Rectal smooth muscle tissue (tissue), 1 donor: ENCODE data around the gene IFI30.

Experiments used
- H3K27ac ChIP-seq: one replicate; pipeline ENCODE4 v1.7.0; 2013; ENCODE audit warnings: low read depth, low read length, inconsistent platforms
- H3K27me3 ChIP-seq: one replicate; pipeline ENCODE4 v1.7.0; 2013; ENCODE audit warnings: low read length; ENCODE audit not compliant: control insufficient read depth, insufficient read depth
- H3K36me3 ChIP-seq: one replicate; pipeline ENCODE4 v1.7.0; 2013; ENCODE audit warnings: low read length; ENCODE audit not compliant: control insufficient read depth, insufficient read depth
- H3K4me1 ChIP-seq: one replicate; pipeline ENCODE4 v1.7.0; 2013; ENCODE audit warnings: low read length; ENCODE audit not compliant: control insufficient read depth, insufficient read depth
- H3K4me3 ChIP-seq: one replicate; pipeline ENCODE4 v1.7.0; 2013; ENCODE audit warnings: low read length
- H3K9ac ChIP-seq: one replicate; pipeline ENCODE4 v1.7.0; 2013; ENCODE audit warnings: low read length

The IFI30 gene

GRCh38 chr19:18173572-18174288 lies at the start of gene IFI30:
TSS of gene IFI30 (plus strand) at chr19:18173813. CDS start at chr19:18173842, 29 bp downstream.
- H3K27ac ChIP-seq: no peak within 1 kb of the TSS
- H3K4me3 ChIP-seq: peak within 1 kb of the TSS; percentile 82
- H3K4me1 ChIP-seq: peaks cover 3% of the 10 kb centered on the region
- H3K36me3 ChIP-seq: peaks cover 3% of the 10 kb centered on the region
- no peaks in the 10 kb centered on the region for H3K27me3 ChIP-seq
- peak within 1 kb of the TSS; percentile 39 for H3K9ac ChIP-seq

DNA sequence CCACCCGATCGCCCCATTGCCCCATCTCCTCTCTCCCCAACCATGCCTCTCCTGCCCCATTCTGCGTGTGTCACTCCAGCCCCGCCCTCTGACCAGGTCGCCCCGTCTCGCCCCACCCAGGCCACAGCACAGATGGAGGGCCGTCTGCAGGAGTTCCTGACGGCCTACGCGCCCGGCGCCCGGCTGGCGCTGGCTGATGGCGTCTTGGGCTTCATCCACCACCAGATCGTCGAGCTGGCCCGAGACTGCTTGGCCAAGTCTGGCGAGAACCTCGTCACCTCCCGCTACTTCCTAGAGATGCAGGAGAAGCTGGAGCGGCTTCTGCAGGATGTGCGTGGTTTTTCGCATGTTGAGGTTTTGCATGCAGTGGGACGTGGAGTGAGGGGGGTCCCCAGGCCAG lies 49.8 kb upstream of the IFI30 start:
- H3K27me3 ChIP-seq: no peaks in the 10 kb centered on the region
- no peak overlapping the region for H3K4me3 ChIP-seq
- H3K4me1 ChIP-seq: no peaks in the 10 kb centered on the region
- H3K27ac ChIP-seq: no peak overlapping the region
- H3K9ac ChIP-seq: no peak overlapping the region
- peaks cover 31% of the 10 kb centered on the region for H3K36me3 ChIP-seq

DNA sequence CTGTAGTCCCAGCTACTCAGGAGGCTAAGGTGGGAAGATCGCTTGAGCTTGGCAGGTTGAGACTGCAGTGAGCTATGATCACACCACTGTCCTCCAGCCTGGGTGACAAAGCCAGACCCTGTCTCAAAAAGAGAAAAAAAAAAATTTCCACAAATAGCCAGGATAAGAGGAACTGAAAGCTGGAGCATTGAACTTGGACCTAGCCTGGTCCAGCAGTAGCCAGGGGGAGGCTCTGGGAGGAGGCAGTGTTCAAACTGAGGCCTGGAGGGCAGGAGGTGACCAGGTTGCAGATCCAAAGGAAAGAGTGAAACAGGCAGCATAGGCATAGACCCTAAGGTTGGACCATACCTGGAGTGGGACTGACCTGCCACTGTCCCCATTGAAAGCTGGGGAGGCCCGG lies 47.5 kb upstream of the IFI30 start:
- Histone ChIP-seq H3K27ac (no peak overlapping the region), H3K4me3 (no peak overlapping the region), H3K36me3 (peaks cover 33% of the 10 kb centered on the region), H3K27me3 (no peaks in the 10 kb centered on the region), H3K9ac (no peak overlapping the region), H3K4me1 (no peaks in the 10 kb centered on the region)

DNA sequence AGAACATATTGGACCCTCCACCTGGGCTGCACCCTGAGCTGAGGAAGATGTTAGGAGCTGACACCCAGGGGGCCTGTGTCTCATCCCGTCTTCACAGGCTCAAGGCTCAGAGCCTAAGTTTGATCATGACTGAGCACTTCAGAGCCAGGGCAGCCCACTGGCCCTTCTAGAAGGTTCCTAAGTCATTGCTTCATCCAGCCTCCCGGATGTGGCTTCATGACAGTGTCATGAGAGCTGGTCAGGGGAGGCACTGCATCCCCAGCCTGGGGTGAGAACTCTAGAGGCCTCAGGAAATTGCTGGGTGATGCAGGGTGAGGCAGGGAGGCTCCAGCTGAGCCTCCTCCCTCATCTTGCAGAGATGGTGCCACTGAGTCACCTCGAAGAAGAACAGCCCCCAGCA lies 45.6 kb upstream of the IFI30 start:
- Histone ChIP-seq H3K27ac (no peak overlapping the region), H3K36me3 (peaks cover 36% of the 10 kb centered on the region)

DNA sequence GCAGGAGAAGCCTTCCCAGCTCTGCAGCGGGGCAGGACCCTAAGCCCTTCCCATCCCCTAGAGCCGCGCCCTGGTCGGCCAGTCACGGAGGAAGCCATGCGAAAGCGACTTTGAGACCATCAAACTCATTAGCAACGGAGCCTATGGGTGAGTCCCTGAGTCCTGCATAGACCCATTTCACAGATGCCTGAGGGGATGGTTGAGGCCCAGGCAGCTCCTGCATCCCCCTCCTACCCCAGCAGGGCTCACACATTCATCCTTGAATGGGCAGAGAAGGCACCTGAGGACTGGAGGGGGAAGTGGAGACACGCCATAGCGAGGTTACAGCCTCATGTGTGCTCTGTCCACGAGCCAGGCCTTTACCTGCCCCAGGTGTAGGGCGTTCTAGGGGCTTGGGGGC lies 44.8 kb upstream of the IFI30 start:
- no peak overlapping the region for H3K27ac ChIP-seq
- no peak overlapping the region for H3K9ac ChIP-seq
- no peak overlapping the region for H3K4me3 ChIP-seq
- H3K4me1 ChIP-seq: no peaks in the 10 kb centered on the region
- peaks cover 33% of the 10 kb centered on the region for H3K36me3 ChIP-seq
- no peaks in the 10 kb centered on the region for H3K27me3 ChIP-seq

More for the DNA sequence above, 45.6 kb upstream of the IFI30 start:
- Histone ChIP-seq H3K4me3 (no peak overlapping the region), H3K27me3 (no peaks in the 10 kb centered on the region), H3K9ac (no peak overlapping the region), H3K4me1 (no peaks in the 10 kb centered on the region)

DNA sequence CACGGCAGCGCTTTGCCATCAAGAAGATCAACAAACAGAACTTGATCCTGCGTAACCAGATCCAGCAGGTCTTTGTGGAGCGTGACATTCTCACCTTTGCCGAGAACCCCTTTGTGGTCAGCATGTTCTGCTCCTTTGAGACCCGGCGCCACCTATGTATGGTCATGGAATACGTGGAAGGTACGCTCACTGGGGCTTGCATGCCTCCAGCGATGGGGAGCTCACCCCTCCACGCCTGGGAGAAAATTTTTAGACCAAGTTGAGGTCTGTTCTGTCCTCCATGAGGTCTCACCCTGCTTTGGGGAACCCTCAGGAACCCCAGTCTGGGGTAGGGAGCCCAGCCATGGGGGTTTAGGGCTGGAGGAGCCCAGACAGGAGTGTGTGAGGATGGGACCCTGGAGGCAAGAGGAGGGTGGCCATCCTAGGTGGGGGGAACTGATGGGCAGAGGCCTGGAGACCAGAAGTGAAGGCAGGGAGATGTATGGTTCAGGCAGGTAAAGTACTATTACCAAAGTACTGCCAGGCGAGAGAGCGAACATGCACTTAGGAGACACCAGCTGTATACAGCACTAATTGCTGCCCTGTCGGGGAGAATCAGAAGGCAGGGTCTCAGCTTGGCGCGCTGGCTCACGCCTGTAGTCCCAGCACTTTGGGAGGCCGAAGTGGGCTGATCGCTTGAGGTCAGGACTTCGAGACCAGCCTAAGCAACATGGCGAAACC lies 42.9 kb upstream of the IFI30 start:
- Histone ChIP-seq H3K36me3 (peaks cover 24% of the 10 kb centered on the region), H3K27ac (no peak overlapping the region), H3K4me1 (no peaks in the 10 kb centered on the region), H3K9ac (no peak overlapping the region), H3K4me3 (no peak overlapping the region), H3K27me3 (no peaks in the 10 kb centered on the region)

- Histone ChIP-seq H3K4me1 (no peaks in the 10 kb centered on the region), H3K27ac (no peak overlapping the region), H3K27me3 (no peaks in the 10 kb centered on the region), H3K36me3 (peaks cover 19% of the 10 kb centered on the region), H3K9ac (no peak overlapping the region), H3K4me3 (no peak overlapping the region)
Measured at GRCh38 chr19:18131841-18132596, 41.6 kb upstream of the IFI30 start.

GRCh38 chr19:18135712-18136584 lies 37.7 kb upstream of the IFI30 start:
- H3K36me3 ChIP-seq: peaks cover 12% of the 10 kb centered on the region
- H3K27me3 ChIP-seq: no peaks in the 10 kb centered on the region
- no peak overlapping the region for H3K27ac ChIP-seq
- H3K4me3 ChIP-seq: no peak overlapping the region
- no peak overlapping the region for H3K9ac ChIP-seq
- H3K4me1 ChIP-seq: no peaks in the 10 kb centered on the region

- no peaks in the 10 kb centered on the region for H3K27me3 ChIP-seq
- no peak overlapping the region for H3K27ac ChIP-seq
- H3K4me1 ChIP-seq: no peaks in the 10 kb centered on the region
- no peak overlapping the region for H3K4me3 ChIP-seq
- H3K9ac ChIP-seq: no peak overlapping the region
- H3K36me3 ChIP-seq: peaks cover 9% of the 10 kb centered on the region
Measured at GRCh38 chr19:18137242-18137641, 36.4 kb upstream of the IFI30 start.

DNA sequence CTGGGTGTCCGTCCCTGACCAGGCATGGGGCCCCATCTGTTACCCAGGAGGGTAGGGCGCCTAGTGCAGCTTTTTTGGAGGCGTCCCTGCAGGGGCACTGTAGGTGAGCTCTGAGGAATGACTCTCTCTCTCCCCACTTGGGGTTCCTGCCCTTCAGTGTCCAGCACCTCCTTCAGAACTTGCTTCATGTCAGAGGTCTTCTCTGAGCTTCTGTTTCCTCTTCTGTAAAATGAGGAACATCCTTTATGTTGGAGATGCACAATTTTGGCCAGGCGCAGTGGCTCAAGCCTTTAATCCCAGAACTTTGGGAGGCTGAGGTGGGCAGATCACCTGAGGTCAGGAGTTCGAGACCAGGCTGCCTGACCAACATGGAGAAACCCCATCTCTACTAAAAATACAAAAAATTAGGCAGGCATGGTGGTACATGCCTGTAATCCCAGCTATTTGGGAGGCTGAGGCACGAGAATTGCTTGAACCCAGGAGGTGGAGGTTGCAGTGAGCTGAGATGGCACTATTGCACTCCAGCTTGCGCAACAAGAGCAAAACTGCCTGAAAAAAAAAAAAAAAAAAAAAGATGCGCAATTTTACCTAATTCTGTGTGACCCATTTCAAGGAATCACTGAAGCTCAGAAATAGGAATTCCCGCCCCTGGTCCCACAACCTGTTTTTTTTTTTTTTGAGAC lies 35.8 kb upstream of the IFI30 start:
- Histone ChIP-seq H3K27me3 (no peaks in the 10 kb centered on the region), H3K9ac (no peak overlapping the region), H3K4me3 (no peak overlapping the region), H3K27ac (no peak overlapping the region), H3K36me3 (peaks cover 6% of the 10 kb centered on the region), H3K4me1 (no peaks in the 10 kb centered on the region)

DNA sequence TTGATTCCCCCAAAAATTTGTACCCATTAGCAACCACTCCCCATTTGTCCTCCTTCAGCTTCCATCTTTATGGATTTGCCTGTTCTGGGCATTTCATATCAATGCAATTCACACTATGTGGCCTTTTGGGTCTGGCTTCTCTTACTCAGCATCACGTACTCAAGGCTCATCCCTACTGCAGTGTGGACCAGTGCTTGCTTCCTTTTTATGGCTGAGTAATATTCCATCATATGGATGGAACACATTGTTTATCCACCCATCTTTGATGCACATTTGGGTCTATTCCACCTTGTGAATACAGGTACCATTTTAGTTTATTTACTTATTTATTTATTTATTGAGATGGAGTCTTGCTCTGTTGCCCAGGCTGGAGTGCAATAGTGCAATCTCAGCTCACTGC lies 33.1 kb upstream of the IFI30 start:
- Histone ChIP-seq H3K27me3 (no peaks in the 10 kb centered on the region), H3K27ac (no peak overlapping the region), H3K36me3 (peaks cover 22% of the 10 kb centered on the region), H3K9ac (no peak overlapping the region), H3K4me1 (no peaks in the 10 kb centered on the region), H3K4me3 (no peak overlapping the region)
